ENCODE measurements around the gene SNAP25. TPM values are rescaled to one million over a fixed set of nuclear protein-coding genes. Genes with fewer than 3 reads are reported as not detected.

Gene SNAP25
- total RNA-seq (2014; rRNA removed; shearing (Covaris generic)), result not detected in 2 replicates

DNA sequence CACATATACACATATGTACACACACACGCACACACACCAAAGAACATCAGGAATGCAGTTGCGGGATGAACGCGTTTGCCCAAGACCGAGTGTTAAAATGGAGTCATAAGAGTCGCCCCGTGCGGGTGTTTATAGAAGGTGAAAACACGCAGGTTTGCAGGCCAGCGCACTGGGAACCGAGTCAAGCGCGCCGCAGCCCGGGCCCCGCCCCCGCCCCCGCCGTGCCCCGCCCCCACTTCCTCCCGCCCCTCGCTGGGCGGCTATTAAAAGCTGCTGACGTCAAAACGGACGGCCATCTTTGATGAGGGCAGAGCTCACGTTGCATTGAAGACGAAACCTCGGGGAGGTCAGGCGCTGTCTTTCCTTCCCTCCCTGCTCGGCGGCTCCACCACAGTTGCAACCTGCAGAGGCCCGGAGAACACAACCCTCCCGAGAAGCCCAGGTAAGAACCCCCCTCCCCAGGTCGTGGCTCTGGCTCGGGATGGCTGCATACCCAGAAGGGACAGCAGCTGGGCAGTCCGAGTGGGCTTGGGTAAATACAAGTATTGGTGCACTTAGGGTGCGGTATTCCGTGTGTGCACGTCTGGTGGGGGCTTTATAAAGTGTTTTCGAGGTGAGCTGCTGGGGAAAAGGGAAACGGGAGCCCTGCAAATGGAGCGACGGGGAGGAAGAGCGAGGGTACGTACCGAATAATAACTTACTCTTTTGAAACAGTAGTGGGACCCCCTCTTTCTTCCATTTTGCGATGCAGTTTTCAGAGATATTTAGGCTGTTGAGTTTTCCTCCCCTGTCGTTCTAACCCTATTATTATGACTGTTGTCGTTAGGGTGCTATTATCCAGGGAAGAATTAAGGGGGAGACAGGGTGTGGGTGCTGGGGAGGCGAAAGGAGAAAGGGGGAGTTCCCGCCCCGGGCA, at the start of gene SNAP25:
TSS of gene SNAP25 (plus strand) at position 295 of the 916 bp plus-strand sequence. CDS start 56,662 bp downstream, outside the sequence.
- peak; percentile 95 for DNase-seq (ENCODE audit: low spot score)
- in situ Hi-C loops (cut with HindIII; ENCODE audit: low sequenced_read_pairs), result no loop called here

DNA sequence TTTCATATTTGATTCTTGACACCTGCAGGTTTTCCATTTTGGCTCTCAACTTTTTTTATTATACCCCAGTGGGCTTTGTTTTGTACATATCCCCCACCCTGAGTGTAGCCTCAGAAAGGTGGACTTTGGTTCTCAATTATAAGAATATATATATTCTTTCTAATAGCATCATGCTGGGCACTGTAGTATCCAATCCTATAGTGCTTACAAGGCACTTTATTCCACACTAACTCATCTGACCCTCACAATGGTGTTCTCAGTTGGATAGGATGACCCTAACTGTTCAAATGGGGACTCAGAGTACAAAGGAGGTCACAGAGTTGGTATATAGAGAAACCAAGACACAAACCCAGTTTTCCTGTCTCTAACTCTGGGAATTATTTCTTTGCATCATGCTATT, 48.9 kb upstream of the SNAP25 start:
- no peak for DNase-seq (ENCODE audit: low spot score)
- in situ Hi-C loops (cut with HindIII; ENCODE audit: low sequenced_read_pairs), result no loop called here

DNA sequence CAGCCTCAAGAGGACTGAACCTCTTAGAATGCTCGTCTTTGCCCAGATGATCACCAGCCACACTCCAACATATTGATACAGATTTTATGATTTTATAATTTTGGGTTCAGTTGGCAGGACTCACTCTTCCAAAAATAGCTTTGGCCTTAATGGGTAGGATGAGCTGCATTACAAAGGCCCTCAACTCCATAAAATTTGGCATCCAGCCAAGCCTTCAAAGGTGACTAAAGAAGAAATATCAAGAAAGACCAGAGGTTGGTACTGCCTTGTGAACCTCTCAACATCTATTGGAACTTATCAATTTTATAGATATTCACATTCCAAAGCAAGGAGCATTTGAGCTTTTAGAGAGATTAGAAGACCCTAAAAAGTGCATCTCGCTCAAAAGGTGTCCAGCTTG, 48.4 kb upstream of the SNAP25 start:
- in situ Hi-C loops (cut with HindIII; ENCODE audit: low sequenced_read_pairs), result no loop called here
- no peak for DNase-seq (ENCODE audit: low spot score)

DNA sequence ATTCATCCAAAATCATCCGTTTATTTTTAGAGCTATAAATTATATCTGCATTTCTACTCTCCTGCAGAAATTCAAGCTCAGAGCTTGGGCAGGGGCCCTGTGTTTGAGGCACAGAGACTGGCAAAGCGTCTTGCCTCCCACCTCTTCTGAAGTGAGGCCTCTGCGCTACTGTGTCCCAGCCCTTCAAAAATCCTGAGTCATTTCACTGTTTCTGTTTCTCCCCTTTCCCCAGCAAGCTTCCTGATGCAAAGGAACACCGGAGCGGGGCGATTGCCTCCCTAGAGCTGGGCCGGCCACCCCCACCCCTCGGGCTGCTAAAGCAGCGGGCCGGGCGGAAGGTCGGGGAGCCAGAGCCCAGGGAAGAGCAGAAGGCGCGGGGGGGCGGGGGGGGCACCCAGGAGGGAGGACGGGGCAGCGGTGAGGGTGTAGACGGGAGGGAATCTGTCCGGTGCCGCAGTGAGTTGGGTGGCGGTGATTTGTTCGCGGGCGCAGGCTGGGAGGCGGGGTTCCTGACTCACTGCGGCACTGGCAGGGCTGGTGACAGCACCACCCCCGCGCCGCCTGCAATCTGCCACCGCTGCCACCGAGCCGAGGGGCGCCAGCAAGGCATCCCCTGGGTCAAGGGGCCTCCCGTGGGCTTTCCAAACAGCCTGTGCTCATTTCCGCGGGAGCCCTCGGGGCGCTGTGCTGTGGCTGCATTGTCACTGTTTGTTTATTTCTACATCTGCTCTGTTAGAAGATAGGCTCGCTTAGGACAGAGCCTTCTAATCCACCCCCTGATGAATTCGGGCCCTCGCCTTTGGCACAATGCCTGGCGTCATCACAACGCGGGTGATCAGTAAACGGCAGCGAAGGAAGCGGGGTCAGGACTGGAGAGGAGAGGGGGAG, 46.5 kb upstream of the SNAP25 start:
- peak; percentile 85 for DNase-seq (ENCODE audit: low spot score)
- in situ Hi-C loops (cut with HindIII; ENCODE audit: low sequenced_read_pairs), result no loop called here

DNA sequence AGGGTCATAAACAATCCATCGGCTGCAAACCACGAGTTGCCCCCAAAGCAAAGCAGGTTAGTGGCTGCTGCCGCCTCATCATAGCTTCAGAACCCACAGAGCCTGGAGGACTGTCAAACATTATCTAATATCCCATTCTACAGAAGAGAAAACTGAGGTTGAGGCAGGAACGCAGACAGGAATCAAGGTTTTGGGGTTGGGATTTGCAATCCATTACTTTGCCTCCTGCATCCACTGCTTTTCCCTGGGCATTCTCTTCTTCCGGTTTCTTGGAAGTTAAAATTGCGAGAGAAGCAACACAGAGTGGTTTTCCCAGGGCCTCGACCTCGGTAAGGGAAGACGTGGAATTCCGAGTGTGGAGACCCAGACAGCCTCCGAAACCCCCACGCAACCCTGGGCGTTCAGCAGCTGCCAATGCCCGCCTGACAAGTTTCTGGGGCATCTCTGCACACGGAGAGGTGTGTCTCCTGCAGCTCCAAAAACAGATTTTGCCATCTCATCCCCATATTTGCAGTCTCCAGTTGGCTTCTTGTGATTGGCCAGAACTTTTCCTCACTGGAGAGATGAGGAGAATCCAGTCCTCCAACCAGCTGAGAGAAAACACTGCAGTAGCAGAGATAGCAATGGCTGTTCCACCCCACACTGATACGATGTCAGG, 45.5 kb upstream of the SNAP25 start:
- DNase-seq (ENCODE audit: low spot score), result peak; percentile 76
- in situ Hi-C loops (cut with HindIII; ENCODE audit: low sequenced_read_pairs), result no loop called here

DNA sequence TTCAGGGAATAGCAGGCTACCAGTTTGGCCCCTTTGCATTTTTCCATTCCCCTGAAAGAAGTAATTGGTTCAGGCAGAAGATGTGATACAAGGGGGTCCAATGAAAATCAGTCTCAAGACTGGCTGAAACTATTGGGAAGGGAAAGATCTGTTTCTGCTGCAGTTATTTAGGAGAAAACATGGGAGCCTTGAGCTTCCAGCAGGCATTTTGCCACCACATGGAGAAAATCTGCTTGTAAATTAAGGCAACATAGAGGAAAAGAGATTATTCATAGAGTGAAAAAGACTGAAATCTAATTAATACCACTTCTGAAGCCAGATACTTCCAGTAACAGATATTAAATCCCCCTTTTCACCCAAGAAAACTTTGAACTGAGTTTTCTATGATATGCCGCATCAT, 44.2 kb upstream of the SNAP25 start:
- in situ Hi-C loops (cut with HindIII; ENCODE audit: low sequenced_read_pairs), result no loop called here
- DNase-seq (ENCODE audit: low spot score), result peak; percentile 55

DNA sequence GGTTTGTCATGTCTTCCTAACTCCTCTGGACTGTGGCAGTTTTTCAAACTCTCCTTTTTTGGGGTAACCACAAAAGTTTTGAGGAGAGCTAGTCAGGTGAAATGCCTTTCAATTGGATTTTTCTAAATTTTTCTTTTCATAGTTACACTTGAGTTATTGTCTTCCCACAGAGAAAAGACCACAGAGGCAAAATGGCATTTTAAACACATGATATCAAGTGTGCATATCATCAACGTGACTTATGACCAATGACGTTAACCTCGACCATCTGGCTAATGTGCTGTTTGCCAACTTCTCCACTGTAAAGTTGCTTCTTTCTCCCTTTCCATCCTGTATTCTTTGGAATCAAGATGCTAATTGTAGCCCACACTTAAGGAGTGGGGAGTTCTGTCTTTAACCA, 41.3 kb upstream of the SNAP25 start:
- DNase-seq (ENCODE audit: low spot score), result peak; percentile 67
- in situ Hi-C loops (cut with HindIII; ENCODE audit: low sequenced_read_pairs), result no loop called here

DNA sequence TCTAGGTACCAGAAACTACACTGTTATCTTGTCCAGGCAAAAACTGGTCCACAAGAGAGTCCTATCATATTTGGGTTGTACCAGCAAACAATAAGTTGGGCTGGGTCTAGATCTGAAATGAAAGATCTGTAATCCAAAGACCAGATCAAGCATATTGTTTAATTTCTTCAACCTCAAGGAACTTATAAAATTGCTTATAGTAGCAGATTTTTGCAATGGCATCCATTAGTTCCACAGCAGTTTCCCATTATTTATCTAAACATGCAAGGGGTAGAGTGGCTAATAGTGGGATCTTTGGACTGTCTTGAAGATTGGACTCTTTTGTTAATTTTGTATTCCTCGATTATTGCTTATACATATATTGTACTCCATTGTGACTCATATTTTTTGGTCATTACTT, 40.5 kb upstream of the SNAP25 start:
- no peak for DNase-seq (ENCODE audit: low spot score)
- in situ Hi-C loops (cut with HindIII; ENCODE audit: low sequenced_read_pairs), result no loop called here

DNA sequence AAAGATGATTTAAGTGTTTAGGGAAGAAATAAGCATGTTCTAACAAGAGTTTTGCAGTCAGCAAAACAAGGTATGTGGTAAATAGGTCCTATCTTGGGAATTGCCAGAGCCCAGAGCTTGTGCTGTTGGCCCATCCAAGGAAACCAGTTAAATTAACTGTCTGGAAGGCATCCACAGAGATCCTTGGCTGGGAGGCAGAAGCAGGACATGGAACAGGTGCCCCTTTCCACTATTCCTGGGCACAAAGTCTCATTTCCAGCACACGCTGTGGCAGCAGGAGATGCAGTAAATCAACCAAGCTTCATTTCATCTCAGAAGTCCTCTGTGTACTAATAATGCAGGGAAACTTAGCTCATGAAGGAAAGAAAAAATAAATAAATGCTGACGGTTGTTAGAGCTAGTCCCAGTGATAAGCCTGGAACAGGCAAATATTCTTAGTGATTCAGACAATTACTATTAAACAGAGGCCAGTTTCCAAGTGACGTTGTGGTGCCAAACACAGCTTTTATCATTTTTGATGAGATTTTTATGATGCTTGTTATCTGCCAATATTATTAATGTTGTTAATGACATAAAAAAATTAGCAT, 39.8 kb upstream of the SNAP25 start:
- DNase-seq (ENCODE audit: low spot score), result peak; percentile 100
- in situ Hi-C loops (cut with HindIII; ENCODE audit: low sequenced_read_pairs), result no loop called here

DNA sequence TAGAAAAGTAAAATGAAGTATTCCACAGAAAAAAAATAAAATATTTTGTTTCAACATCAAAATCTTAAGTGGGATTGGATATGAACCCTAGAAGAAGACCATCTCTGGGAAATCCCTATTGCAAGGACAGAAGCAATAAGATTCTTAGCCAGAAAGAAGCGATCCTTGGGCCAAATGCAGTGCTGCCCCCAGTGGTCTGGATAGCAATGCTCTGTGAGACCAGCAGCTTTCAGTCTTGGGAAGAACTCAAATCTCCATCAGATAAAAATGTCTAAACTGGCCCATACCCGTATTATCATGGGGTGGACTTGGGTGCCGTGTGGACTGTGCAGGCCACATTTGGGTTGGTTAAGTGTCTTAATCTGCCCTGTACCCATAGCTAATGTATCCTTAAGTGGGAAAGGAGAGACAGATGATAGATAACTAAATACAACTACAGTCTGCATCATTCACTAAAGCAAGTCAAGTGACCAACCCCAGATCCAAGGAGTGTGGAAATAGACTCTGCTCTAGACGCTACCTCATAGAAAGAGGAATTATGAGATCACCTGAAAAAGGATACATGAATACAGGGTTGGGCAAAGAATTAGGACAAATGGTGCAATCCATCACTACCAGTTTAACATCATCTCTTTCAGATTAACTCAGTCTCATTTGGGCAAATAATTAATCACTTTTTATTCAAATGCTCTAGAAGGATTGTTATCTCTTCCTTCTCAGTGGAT, 38.9 kb upstream of the SNAP25 start:
- no peak for DNase-seq (ENCODE audit: low spot score)
- in situ Hi-C loops (cut with HindIII; ENCODE audit: low sequenced_read_pairs), result no loop called here

DNA sequence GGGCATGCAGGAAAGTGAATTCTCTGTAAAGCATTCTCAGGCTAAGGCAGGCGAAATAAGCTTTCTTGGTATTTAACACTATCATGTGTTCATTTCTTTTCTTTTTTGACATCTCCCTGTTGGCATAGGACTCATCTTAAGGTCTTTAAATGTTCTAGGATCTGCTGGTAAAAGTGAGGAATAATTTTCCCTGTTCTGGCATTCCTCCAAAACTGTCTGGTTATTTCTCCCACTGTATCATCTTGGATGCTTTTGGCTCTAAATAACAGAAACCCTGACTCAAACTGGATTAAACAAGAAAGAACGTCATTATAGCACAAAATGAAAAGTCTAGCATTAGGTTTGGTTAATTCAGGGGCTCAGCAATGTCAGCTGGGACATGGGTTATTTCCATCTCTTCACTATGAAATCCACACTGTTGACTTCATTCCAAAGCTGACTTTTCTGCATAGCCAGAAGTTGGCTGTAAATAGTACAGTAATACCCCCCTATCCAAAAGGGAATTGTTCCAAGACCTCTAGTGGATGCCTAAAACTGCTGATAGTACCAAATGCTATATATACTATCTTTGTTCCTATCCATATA, 37.9 kb upstream of the SNAP25 start:
- in situ Hi-C loops (cut with HindIII; ENCODE audit: low sequenced_read_pairs), result no loop called here
- no peak for DNase-seq (ENCODE audit: low spot score)

DNA sequence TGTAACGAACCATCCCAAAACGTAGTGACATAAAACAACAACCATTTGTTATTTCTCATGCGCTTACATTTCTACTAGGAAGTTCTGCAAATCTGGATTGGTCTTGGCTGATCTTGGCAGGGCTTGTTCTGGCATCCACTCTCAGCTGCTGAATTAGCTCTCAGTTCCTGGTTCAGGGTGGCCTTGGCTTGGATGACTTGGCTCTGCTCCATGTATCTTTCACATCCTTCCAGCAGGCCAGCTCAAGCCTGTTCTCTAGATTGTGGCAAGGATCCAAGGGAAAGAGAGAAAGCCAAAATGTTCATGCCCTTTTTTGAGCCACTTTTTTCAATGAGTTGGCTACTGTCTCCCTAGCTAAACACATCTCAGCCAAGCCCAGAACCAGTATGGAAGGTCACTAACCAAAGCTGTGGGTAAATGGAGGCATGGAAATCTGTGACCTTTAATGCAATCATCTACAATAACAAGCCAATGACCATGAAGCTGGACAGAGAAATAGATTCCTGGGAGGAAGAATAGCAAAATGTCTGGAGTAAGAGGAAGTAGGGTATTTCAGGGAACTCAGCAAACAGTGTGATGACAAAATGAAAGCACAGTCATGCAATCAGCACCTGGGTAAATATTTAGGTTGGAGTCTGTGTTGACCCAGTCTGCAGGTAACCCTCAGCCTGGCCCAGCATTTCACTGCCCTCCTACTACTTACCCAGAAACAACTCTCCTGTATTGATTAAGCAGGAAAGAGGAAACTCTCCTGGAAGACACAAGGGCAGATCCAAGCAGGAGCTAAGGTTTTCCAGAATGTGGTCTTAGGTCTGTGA, 32.7 kb upstream of the SNAP25 start:
- DNase-seq (ENCODE audit: low spot score), result peak; percentile 98
- in situ Hi-C loops (cut with HindIII; ENCODE audit: low sequenced_read_pairs), result no loop called here

DNA sequence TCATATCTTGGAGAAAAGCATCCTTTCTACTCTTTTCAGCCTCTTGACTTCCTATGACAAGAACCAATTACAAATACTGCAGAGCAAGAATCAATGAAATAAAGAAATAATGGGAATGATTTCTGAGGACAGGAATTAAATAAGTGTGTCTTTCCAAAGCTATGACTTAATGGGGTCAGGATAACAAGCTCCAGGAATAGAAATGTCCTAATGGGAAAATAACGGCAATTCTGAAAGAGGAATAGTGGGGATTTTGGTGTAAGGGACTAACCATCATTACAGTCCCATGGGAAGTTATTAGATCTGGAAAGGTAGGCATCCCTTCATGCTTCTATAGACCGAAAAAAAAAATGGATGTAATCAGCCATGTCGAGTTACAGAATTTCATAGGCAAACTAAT, 28.2 kb upstream of the SNAP25 start:
- DNase-seq (ENCODE audit: low spot score), result peak; percentile 67
- in situ Hi-C loops (cut with HindIII; ENCODE audit: low sequenced_read_pairs), result no loop called here

DNA sequence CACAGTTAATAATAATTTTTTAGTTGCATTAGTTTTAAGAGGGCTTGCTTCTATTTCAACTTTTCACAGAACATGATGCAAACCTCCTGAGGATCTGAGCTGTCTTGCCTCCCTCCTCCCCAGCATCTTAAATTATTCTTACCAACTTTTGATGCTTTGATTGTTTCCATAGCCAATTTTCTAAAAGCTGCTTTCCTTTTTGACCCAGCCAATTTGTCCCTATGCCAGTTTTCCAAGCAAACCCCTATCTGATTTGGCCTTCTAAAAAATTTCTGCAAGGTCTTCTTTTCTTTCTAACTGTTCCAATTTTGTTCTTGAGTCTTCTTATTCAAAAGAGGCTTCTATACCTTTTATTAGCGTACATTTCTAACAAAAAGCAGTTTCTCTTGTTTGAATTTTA, 26.5 kb upstream of the SNAP25 start:
- in situ Hi-C loops (cut with HindIII; ENCODE audit: low sequenced_read_pairs), result no loop called here
- no peak for DNase-seq (ENCODE audit: low spot score)

DNA sequence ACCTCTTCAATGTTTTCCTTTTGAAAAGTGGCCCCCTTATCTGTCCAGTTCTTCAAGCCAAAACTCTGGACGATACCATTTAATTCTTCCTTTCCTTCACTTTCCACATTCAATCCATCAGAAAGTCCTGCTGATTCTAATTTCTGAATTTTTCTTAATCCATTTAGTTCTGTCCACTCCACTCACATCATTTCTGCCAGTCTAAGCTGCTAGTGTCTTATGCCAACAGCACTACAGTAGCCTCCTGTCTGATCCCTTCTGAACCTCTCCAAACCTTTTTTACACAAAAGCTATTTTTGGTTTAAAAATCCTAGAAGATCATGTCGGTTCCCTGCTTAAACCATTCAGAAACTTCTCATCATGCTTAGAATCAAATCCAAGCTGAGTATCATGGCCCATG, 24.5 kb upstream of the SNAP25 start:
- in situ Hi-C loops (cut with HindIII; ENCODE audit: low sequenced_read_pairs), result no loop called here
- peak; percentile 67 for DNase-seq (ENCODE audit: low spot score)

DNA sequence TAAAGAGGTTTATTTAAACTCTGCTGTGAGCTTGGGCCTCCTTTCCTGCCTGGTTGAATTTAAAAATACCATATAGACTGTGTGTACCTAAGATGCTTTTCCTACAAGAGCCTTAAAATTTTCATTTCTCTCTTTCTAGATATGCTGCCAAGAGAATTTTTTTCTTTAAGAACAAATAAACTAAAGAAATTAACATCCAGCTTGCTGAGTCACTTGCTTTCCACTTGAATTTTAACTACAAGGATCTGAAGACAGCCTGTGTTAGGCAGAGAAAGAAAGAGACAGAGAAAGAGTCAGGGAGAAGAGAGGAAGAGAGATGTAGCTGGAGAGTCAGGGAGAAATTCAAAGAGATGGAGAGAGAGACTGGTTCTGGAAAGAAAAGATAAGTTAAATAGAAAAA, 18.3 kb upstream of the SNAP25 start:
- DNase-seq (ENCODE audit: low spot score), result no peak
- in situ Hi-C loops (cut with HindIII; ENCODE audit: low sequenced_read_pairs), result no loop called here

DNA sequence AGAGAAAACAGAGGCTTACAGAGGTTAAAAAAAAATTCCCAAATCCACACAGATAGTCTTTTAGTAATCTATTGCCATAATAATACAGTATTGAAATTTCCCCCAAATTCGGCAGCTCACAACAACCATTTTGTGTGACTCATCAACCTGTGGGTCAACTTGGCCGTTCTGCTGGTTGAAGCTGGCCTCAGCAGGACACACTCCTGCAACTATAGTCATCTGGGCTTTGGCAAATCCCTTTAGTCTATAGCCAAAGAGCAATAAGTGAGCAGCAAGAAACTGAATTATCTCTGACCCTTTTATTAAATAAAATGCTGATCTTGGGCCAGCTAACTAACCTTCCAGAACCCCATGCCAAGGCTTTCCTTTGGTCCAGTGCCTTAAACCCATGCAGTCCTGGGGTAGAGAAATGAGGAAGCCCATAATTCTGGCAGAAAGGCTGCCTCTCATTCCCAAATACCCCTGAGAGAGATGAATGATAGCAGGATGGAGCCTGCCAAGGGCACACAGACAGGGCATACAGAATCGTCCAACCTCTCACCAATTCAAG, 17.2 kb upstream of the SNAP25 start:
- peak; percentile 68 for DNase-seq (ENCODE audit: low spot score)
- in situ Hi-C loops (cut with HindIII; ENCODE audit: low sequenced_read_pairs), result no loop called here

Measured in G401 (cell line).